GM18951 (cell line): ENCODE measurements around the gene MYOG.

ENCODE experiments used
- POLR2A ChIP-seq: IDR thresholded peaks from 4 replicates; pipeline ENCODE4 v1.6.1; 2011; ENCODE audit warnings: mild to moderate bottlenecking; ENCODE audit not compliant: insufficient read length, insufficient read depth; ENCODE audit errors: extremely low read depth
- in situ Hi-C: fragments of 300-500 bp; cut with MboI; formaldehyde crosslinking; loops from one replicate; pipeline ENCODE4 v1.12.0; 2022; ENCODE audit warnings: low sequenced_read_pairs, mixed read lengths, inconsistent platforms; ENCODE audit not compliant: unreplicated experiment

MYOG gene

DNA sequence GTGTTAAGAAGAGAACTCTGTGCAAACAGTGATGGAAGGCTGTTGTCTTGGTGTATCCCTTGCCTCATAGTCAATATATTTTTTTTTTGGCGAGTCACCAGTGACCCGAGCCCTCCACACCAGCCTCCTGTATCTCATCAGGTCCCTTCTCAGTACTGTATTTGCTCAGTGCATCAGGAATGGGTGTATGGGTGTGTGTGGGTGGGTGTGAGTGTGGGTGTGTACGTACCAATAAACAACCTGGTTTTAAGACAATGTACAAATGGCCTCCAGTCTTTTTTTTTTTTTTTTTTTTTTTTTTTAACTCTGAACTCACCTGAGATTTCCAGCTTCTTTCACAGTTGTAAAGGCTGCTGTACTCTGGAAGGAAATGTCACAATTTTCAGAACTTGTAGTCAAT lies 7.3 kb downstream of the MYOG start:
- in situ Hi-C loops: no loop called here
- TF ChIP-seq POLR2A: no peak

DNA sequence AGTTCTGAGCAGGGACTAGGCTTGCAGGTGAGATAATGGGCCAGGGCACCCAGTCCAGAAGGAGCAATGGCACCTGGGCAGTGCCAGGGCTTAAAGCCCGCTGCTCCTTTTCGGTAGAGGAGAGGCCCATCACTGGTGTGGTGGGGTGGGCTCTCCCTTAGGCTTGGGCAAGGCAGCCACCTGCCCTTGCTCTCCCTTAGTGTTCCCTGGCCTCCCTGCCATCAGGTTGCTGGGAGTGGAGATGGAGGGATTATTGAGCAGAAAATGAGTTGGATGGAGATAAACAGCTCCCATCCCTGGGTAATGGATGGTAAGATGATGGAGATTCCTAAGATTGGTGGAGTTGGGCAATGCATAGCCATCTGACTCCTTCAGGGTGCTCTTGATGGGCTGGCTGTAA lies 7.9 kb downstream of the MYOG start:
- in situ Hi-C loops: no loop called here
- no peak for TF ChIP-seq POLR2A

DNA sequence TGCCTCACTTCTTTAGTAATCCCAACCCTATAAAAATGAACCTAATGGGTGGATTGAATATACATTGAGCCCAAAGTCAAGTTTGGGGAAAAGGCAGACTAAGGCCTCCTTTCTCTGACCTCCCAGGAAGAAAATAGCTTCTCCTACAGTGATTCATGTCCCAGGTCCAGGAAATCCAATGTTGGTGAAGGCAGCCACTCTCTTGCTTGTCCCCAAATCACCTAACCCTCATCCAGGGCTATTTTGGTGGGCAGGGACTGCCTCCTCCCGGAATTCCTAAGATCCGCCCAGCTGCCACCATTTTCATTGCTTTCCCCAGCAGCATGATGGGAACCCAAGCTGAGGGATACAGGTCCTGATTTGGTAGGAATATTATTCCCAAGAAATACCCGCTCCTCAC lies 8.4 kb downstream of the MYOG start:
- no peak for TF ChIP-seq POLR2A
- in situ Hi-C loops: no loop called here

DNA sequence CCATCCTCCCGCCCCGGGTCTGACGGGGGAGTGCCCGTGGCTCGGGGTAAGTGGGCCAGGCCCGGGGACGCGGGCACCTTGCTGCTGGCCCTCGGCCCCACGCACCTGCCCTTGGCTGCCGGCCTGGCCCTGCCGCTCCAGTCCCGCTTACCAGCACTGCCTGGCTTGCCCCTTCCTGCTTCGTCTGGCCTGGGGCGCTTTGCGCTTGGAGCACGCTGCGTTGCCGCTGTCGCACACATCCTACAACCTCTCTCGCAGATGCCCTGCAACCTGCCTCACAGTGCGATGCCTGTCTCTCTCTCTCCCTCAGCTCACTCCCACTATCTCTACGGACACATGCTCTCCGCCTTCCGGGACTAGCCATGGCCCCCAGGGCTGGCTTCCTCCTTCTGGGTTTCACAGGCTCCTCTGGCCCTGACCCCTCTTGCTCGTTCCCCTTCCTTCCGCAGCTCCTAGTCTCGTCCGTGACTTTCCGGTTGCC lies 9.7 kb downstream of the MYOG start:
- in situ Hi-C loops: no loop called here
- TF ChIP-seq POLR2A: no peak

DNA sequence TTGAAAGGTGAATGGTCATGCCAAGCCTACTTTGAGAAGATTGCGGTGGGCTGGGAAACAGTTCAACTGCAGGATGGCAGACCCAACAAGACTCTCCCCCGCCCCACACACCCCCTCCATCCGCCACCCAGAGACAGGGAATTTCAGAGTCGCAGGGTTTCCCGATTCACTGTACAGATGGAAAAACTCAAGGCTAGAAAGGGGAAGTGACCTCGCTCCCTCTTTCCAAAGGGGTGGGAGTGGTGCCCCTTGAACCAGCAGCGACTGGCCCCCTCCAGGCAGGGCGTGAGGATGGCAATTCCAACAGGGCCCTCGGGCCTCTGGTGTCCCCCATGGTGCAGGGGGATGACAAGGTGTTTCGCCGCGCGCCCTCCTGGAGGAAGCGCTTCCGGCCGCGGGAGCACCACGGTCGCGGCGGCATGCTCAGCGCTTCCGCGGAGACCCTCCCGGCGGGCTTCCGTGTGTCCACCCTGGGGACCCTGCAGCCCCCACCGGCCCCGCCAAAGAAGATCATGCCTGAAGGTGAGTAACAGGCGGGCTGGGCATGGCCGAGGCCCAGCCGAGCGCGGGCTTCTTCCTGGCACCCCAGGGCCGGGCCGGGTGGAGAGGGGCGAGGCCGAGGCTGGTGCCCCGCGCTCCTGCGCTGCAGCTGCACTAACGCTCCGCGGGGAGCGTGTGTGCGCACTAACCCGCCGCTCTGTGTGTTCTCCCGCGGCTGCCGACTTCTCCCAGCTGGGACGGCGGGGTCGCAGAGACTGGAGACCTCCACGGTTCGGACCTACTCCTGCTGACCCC lies 10.4 kb downstream of the MYOG start:
- no peak for TF ChIP-seq POLR2A
- in situ Hi-C loops: no loop called here

DNA sequence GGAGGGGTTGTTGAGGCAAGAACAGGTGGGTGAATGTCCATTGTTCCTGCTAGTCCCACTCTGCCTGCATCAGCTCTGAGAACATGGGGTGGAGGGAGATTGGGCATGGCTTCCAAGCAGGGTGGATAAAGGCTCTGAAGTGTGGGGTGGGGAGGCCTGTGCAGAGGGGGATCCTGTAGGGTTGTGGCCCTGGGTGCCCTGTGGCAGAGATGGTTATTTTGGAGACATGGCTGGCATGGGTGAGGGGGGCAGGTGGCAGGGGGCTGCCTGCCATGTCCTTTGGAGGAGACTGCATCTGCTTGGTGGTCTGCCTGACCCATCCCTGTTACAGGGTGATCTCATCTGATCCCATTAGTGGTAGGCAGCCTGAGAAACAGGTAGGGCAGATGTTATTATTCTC lies 11.2 kb downstream of the MYOG start:
- in situ Hi-C loops: no loop called here
- TF ChIP-seq POLR2A: no peak

DNA sequence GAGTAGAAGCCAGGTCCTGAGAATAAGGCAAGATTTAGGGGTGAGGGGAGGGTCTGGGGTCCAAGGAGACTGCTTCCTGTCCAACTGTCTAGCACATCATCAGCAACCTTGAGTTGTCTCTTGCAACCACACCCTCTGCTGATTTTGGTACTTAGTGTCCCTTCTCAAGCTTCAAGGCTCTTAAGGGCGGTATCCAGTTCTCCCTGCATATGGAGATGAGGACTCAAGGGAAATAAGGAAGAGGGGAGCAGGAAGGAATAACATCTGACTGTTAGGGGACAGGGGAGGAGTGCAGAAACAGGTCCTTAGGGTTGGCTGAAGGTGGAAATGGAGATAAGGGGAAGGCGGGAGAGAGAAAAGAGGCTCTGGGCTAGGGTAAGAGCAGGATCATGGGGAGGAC lies 12.3 kb downstream of the MYOG start:
- in situ Hi-C loops: no loop called here
- TF ChIP-seq POLR2A: no peak

DNA sequence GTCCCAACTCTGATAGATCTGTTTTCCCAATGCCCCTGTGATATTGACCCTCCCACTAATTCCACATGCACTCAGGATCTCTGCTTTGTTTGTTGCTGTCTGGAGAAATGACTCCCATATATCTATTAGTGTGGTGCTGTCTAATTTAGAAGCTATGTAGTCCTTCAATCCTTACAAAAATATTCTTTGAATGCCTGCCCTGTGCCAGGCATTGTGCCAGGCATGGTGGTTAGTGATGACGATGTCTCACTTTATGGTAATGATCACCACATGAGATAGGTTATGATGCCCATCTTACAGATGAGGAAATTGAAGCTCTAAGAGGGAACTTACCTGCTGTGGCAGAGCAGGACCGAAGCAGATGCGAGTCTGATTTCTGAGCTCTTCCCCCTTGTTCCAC lies 12.9 kb downstream of the MYOG start:
- no peak for TF ChIP-seq POLR2A
- in situ Hi-C loops: no loop called here

DNA sequence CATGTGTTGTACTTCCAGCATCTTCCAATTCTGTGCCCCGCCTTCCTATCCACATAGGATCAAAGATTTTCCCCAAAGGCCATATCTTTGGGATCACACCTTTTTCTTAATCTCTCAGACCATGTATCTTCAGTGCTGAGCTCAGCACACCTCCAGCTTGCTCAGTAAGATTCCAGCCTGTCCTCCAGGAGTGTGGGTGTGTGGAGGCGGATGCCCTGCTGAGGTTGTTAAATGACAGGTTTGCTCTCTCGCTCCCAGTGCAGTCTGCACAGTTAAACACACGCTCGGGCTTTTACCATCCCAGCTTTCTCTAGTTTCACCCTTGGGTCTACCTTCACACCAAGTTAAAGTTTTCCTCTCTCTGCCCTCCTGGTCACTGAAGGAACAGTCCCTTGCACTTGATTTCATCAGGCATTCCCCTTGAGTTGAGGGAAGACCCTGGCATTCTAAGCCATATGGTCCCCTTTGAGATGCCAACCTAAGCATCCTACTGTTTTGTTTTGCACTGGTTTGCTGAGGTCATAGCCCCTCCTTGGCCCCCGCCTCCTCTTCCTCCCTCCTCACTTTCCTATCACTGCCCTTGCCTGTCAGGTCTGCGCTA lies 13.7 kb downstream of the MYOG start:
- in situ Hi-C loops: no loop called here
- no peak for TF ChIP-seq POLR2A

DNA sequence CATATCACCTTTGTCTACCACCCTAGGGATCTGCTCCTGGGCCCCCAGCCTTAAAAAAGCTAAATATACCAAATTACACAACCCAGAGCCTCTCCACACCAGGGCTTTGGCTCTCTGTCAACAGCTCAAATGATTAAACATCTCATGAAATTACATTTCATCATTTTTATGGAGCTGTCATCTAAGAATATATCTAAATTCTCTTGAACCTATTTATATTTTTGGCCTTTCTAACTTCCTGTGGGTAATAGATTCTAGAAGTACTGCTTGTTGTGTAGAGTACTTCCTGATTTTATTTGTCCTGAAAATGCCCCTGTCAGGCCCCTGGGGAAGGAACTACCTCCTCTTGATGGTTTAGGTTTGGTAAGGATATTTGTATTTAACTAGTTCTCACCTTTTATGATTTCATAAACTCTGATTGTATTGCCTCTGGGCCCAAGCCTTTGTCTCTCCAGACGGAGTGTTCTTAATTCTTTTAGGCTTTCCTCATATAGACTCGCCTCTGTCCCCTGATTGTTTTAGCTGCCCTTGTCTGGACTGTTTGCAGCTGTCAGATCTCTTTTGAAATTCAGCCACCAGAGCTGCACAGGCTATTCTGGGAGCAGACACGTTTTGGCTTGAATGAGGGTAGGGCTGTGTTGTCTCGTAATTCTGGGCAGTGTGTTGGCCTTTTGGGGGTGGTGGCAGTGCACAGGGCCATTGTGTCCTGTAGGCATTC lies 16.6 kb downstream of the MYOG start:
- TF ChIP-seq POLR2A: no peak
- in situ Hi-C loops: no loop called here

DNA sequence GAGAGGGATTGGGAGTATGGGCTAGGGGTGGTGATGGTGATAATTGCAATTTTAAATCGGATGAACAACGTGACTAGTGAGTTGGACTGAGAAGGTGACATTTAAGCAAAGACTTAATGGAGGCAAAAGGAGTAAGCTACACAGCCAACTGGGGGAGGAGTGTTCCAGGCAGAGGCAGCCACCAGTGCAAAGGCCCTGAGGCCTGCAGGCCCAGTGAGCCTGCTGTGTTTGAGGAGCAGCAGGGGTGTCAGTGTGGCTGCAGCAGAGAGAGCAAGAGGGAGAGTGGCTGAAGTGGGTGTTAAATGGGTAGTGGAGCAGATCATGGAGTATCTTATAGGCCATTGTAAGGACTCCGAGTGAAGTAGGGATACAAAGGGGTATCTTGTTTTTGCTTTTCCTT lies 18.8 kb downstream of the MYOG start:
- in situ Hi-C loops: no loop called here
- TF ChIP-seq POLR2A: no peak

DNA sequence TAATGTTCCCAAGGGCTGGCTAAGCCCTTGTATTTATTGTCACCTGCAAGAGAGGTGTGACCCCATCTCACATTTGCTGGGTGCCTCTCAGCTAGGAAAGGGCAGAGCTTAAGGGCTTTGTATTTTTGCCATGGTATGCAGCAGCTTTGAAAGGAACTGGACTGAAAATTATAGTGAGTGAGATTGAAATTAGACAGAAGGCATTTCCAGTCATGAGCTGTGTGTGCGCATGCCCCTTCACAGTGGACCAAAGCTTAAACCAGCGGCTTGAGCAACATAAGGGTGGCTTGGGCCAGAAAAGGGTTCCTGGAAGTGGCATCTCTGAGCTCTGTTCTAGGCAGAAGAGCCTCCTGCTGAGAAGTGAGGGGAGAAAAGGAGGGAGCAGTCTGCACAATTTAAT lies 19.8 kb downstream of the MYOG start:
- in situ Hi-C loops: no loop called here

DNA sequence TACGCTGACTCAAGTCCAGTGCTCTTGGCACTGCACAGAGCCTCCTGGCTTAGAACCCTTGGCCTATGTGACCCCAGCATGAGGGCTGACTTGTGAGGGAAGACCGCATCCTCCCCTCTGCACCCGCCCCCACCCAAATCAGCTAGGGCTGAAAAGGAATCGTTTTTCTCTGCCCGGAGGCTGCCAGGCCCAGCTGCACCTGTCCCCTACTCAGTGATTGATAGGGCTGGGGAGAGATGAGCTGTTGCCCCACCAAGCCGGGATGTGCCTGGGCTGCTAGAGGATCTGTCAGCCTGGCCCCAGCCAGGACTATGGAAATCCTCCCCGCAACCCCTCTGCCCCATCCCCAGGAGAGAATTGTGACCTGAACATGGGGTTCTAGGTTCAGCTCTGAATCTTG lies 20.6 kb downstream of the MYOG start:
- no peak for TF ChIP-seq POLR2A
- in situ Hi-C loops: no loop called here

More for the DNA sequence above, 19.8 kb downstream of the MYOG start:
- TF ChIP-seq POLR2A: no peak

DNA sequence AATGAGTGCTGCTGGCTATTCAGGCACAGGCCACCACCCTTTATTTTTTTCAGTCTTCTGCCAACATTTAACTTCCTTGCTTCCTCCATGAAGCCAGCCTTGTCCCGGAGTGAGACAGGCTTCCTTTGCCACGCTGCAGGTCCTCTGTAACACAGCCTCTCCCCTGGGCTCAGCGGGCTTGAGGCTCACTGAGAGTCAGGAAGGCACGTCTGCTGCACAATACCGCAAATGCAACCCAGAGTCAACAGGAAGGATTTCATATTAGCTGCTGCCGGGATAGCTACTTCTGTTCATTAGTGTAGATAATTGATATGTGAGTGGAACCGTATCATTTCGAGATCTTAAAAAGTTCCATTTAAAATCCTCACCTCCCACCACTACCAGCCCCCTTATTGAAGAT lies 22.5 kb downstream of the MYOG start:
- TF ChIP-seq POLR2A: no peak
- in situ Hi-C loops: no loop called here
